Measurements from ENCODE around the gene TMEM52.

- no peak for TF ChIP-seq CTCF (IDR thresholded peaks at IDR 0.05)
- no peak for TF ChIP-seq POLR2A (IDR thresholded peaks at IDR 0.05)
- no peak for TF ChIP-seq EP300 (IDR thresholded peaks at IDR 0.05)
- TF ChIP-seq POLR2AphosphoS5 (IDR thresholded peaks at IDR 0.05): no peak
Measured at GRCh38 chr1:1950940-1951339, 31.9 kb upstream of the TMEM52 start.

Measured in gastroesophageal sphincter (tissue), 3 donors.